ENCODE measurements around the gene OTUB1. TPM values are rescaled to one million over a fixed set of nuclear protein-coding genes. Genes with fewer than 3 reads are reported as not detected.

The OTUB1 gene
- total and polyA plus RNA-seq, 2 experiments from 2014 or later, result 49.9 to 152 TPM

GRCh38 chr11:64007629-64008282 is 21.5 kb downstream of the OTUB1 start:
- Histone ChIP-seq H3K4me3 (no peak overlapping the region), H4K20me1 (ENCODE audit: insufficient read depth, poor library complexity, severe bottlenecking) (no peaks in the 10 kb centered on the region), H3K4me1 (ENCODE audit: insufficient read depth) (peaks cover 22% of the 10 kb centered on the region), H2AFZ (no peak overlapping the region), H3K27me3 (peaks cover 4% of the 10 kb centered on the region), H3K9me3 (ENCODE audit: low read depth) (no peaks in the 10 kb centered on the region), H3K79me2 (no peaks in the 10 kb centered on the region), H3K27ac (no peak overlapping the region), H3K9me2 (replicated peaks; ENCODE audit: insufficient read depth) (no peaks in the 10 kb centered on the region), H3K4me2 (peak overlapping the region; percentile 81), H3K36me3 (replicated peaks; ENCODE audit: insufficient read depth, low read depth) (no peaks in the 10 kb centered on the region)
- TF ChIP-seq EZH2phosphoT487 (IDR thresholded peaks at IDR 0.05; ENCODE audit: low read depth, severe bottlenecking, unreplicated experiment) (no peak), CTCF (IDR thresholded peaks at IDR 0.05; ENCODE audit: poor library complexity) (no peak), EZH2 (IDR thresholded peaks at IDR 0.05; ENCODE audit: borderline replicate concordance) (no peak)
- WGBS (ENCODE audit: low lambda C conversion rate, missing lambda C conversion rate), result 11% methylated on average over 35 of the region's 40 CpGs
- peak; percentile 85 for DNase-seq (ENCODE audit: low spot score)

DNA sequence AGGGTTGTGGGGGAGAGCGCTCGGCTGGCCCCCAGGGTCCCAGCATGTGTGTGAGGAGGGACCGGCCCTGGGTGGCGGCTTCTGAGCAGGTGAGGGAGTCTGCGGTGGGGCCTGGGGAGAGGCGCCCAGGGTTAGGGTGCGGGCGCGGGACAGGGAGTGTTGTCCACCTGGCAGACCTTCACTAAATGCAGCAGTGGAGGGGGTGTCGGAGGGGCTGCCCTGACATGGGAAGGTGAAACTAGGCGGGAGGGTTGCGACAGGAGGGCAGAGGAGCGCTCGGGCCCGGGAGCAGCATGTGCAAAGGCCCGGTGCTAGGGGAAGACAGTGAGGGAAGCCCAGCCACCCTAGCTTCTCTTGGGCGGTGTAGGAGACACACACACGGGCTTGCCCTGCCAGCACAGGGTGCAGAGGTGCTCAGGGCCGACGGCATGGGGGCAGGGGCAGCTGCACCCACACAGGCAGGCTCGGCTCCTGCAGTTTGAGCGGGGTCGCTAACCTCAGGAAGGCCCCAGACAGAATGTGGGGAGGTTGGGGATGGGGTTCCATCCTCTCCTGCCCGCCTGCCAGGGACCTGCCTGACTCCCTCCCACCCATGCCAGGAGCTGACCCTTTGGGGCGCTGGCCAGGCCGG is 22.2 kb downstream of the OTUB1 start:
- 87% methylated on average over 17 of the region's 26 CpGs for WGBS (ENCODE audit: low lambda C conversion rate, missing lambda C conversion rate)
- H3K79me2 ChIP-seq, result no peaks in the 10 kb centered on the region
- H3K27me3 ChIP-seq, result peaks cover 4% of the 10 kb centered on the region
- no peaks in the 10 kb centered on the region for H3K9me2 ChIP-seq (replicated peaks; ENCODE audit: insufficient read depth)
- peaks cover 22% of the 10 kb centered on the region for H3K4me1 ChIP-seq (ENCODE audit: insufficient read depth)
- no peaks in the 10 kb centered on the region for H3K36me3 ChIP-seq (replicated peaks; ENCODE audit: insufficient read depth, low read depth)
- no peak overlapping the region for H2AFZ ChIP-seq
- H3K9me3 ChIP-seq (ENCODE audit: low read depth), result no peaks in the 10 kb centered on the region
- DNase-seq (ENCODE audit: low spot score), result no peak
- no peaks in the 10 kb centered on the region for H4K20me1 ChIP-seq (ENCODE audit: insufficient read depth, poor library complexity, severe bottlenecking)
- peak overlapping the region; percentile 81 for H3K4me2 ChIP-seq
- no peak overlapping the region for H3K27ac ChIP-seq
- H3K4me3 ChIP-seq, result no peak overlapping the region
- TF ChIP-seq CTCF (IDR thresholded peaks at IDR 0.05; ENCODE audit: poor library complexity) (no peak), EZH2phosphoT487 (IDR thresholded peaks at IDR 0.05; ENCODE audit: low read depth, severe bottlenecking, unreplicated experiment) (no peak), EZH2 (IDR thresholded peaks at IDR 0.05; ENCODE audit: borderline replicate concordance) (no peak)

DNA sequence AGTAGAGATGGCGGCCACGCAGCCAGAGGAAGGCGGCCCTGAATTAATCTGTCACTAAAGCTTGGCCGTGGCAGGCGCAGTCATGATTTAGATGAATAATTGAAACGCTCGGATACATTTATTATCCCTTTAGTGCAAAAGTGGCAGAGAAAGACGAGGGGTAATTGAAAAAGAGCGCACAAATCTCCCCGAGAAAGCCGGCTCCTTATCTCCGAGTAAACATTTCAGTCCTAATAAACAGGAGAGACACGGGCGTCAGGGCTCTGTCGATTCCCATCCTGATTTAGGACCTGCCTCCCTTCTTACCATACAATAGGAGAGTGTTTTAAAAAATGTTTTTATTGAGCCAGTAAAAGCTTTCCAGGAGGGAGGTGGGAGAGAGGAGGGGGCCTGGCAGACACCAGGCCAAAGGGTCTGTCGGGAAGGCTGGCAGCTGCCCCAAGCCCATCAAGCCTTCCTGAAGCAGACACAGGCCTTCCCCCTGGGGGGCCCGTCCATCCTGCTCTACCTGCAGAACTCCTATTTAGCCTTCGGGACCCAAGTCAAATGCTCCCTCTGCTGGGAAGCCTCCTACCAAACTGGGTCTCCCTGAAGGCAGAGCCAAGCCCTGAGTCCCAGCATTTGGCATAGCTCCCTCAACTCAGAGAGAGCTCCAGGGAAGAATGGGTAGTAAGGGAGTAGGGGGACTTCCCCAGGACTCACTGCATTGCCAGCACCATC is 22.8 kb downstream of the OTUB1 start:
- H2AFZ ChIP-seq, result no peak overlapping the region
- H4K20me1 ChIP-seq (ENCODE audit: insufficient read depth, poor library complexity, severe bottlenecking), result no peaks in the 10 kb centered on the region
- H3K79me2 ChIP-seq, result no peaks in the 10 kb centered on the region
- H3K4me1 ChIP-seq (ENCODE audit: insufficient read depth), result peaks cover 22% of the 10 kb centered on the region
- H3K4me3 ChIP-seq, result no peak overlapping the region
- no peaks in the 10 kb centered on the region for H3K36me3 ChIP-seq (replicated peaks; ENCODE audit: insufficient read depth, low read depth)
- TF ChIP-seq CTCF (IDR thresholded peaks at IDR 0.05; ENCODE audit: poor library complexity), result no peak
- TF ChIP-seq EZH2phosphoT487 (IDR thresholded peaks at IDR 0.05; ENCODE audit: low read depth, severe bottlenecking, unreplicated experiment), result no peak
- TF ChIP-seq EZH2 (IDR thresholded peaks at IDR 0.05; ENCODE audit: borderline replicate concordance), result no peak
- no peak overlapping the region for H3K27ac ChIP-seq
- H3K9me2 ChIP-seq (replicated peaks; ENCODE audit: insufficient read depth), result no peaks in the 10 kb centered on the region
- peaks cover 4% of the 10 kb centered on the region for H3K27me3 ChIP-seq
- no peak overlapping the region for H3K4me2 ChIP-seq
- 44% methylated on average over 18 of the region's 18 CpGs for WGBS (ENCODE audit: low lambda C conversion rate, missing lambda C conversion rate)
- no peaks in the 10 kb centered on the region for H3K9me3 ChIP-seq (ENCODE audit: low read depth)
- no peak for DNase-seq (ENCODE audit: low spot score)
